Stimulated activated CD4-positive, alpha-beta T cell treated with anti-CD3 and anti-CD28 coated beads, Interleukin-1b, Interleukin-23, amount 100 ng/mL, for 24 hours (primary cell): ENCODE results near the gene GTPBP10.
"Not testable (repeated sequence)": the region's sequence is repeated elsewhere in the genome, so short reads cannot be mapped to it uniquely, and the experiment has no call there.

ENCODE experiments used
- DNase-seq, 4 experiments: peaks; one replicate each; pipeline ENCODE4 v3.0.0-alpha.2; 2020; ENCODE audit warnings: low read depth in 4 of 4, low spot score in 1 of 4

The GTPBP10 gene

DNA sequence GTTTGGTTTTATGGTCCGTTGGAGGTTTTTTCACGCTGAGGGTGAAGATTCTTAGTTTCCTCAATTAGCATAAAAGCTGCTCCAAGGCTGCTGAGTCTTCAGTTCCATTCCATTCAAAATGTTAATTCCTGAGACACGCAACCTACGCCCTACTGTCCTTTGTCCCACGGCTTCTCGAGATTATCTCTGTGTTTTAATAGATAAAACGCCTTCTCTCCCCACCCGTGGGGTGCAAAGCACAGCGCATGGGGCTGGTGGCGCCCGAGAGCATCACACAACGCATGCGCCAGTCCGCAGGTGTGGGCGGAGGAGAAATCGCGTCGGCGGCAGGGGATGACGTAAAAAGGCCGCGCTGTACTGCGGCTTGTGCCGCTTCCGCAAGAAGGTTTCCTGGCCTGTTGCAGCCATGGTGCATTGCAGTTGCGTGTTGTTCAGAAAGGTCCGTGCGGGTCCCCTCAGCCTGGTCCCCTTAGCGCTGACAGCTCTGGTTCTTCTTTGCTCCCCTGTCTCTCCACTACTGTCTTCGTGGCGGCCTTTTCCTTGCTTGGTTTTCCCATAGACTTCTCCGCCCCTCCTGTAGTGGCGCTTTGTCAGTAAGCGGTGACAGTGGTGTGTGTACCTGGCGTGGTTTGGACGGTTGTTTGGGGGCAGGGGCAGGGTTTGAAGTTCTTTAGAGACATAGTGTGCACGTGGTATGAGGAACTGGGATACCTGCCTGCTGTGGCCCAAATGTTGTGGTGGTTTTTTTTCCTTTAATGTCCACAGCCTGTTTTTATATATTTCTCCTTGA, at the start of gene GTPBP10:
GTPBP10 (plus strand) TSS at position 381 of the 790 bp plus-strand sequence; CDS start at position 407, 26 bp downstream.
- DNase-seq: peak; percentile 87 to 97 (median 93)

DNA sequence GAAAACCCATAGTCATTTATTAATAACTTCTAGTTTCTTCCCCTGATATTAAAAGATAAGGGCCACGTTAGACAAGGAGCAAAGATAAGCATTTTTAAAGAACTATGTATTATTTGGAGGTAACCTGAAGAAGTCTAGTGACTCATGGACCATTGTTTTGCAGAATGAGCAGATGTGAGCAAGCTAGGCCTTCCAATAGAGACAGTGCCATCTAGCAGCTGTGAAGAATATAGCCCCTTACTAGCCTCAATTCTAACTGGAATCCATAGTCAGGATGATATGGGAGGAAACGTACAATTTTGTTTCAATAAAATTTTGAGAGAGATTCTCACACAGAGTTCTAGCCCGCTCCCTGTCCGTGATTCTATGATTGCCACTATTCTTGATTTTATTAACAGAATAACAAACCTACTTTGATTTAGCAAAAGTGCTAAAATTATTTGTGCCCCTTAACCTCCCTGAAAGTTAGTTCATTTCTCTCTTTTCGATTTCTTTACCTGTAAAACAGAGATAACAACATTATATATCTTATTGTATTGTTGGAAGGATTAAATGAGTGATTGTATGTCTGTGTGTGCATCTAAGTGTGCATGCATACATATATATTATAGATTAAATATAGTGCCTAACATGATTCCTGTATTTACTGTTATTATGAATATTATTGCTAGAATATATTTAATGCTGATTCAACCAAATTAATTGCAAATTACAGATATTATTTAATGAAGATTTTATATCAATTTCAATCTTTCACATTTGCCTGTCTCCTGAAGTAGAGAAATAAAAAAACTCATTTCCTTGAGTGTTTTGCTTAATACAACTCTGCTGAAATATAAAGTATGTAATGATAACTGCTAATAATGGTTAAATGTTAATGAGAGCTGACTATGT, 48.1 kb upstream of the GTPBP10 start:
- DNase-seq: no peak

DNA sequence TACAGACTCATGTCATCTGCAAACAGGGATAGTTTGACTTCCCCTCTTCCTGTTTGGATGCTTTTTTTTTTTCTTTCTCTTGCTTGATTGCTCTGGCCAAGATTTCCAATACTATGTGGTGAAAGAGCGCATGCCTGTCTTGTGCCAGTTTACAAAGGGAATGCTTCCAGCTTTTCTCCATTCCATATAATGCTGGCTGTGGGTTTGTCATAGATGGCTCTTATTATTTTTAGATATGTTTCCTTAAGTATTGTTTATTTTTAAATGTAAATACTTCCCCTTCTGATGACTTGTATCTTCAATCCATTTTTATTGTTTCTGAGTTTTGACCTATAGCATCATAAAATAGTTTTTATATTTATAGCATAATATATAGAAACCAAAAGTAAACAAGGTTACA, 43.3 kb upstream of the GTPBP10 start:
- no peak for DNase-seq

GRCh38 chr7:90309872-90310271, 36.6 kb upstream of the GTPBP10 start:
- no peak for DNase-seq

- DNase-seq: no peak
These were observed 35.3 kb upstream of the GTPBP10 start for GRCh38 chr7:90311175-90311574.

DNA sequence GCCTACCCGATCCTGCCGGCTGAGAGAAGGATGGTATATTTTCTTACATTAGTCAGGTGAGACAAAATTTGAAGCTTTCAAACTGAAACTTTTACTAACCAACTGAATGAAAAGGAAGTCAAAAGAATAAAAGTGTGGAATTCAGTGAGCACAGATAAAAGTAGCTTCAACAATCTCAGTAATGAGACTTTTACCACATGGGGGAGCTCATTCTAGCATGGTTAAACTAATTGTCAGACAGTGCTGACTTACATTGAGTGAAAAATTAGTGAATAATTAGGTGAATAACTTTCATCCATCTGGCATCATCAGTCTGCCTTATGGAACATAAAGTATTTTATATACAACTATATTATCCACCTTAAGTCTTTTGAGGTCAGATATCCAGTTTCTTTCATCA, 33.8 kb upstream of the GTPBP10 start:
- no peak for DNase-seq

GRCh38 chr7:90313907-90314306, 32.6 kb upstream of the GTPBP10 start:
- no peak for DNase-seq

- DNase-seq: no peak
These were observed 26.5 kb upstream of the GTPBP10 start for GRCh38 chr7:90320014-90320413.

GRCh38 chr7:90320418-90320800, 26.1 kb upstream of the GTPBP10 start:
- no peak for DNase-seq

- no peak for DNase-seq
These were observed 25.6 kb upstream of the GTPBP10 start, which contains the start of gene FAM237B for GRCh38 chr7:90320801-90321494. FAM237B (minus strand) TSS chr7:90321304; CDS start chr7:90319748, 1,556 bp downstream.

DNA sequence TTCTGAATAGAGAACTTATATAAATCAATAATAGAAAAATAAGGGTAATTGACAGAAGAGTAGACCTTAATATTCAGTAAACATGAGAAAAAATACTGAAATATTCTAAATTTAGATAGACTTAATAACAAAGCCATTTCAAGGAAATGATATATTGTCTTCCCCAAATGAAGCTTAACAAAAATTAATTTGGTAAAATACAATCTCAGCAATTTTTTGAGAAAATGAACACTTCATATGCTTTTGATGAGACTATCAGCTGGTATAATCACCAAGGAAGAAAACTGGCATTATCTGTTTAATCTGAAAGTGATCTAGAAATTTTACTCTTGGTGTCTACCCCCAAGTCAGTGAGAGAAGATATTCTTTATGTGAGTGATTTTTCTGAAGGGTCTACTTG, 23.7 kb upstream of the GTPBP10 start:
- no peak for DNase-seq

- no peak for DNase-seq
These were observed 20.0 kb upstream of the GTPBP10 start for GRCh38 chr7:90326500-90326899.

- no peak for DNase-seq
These were observed 12.2 kb upstream of the GTPBP10 start for GRCh38 chr7:90334193-90334843.

DNA sequence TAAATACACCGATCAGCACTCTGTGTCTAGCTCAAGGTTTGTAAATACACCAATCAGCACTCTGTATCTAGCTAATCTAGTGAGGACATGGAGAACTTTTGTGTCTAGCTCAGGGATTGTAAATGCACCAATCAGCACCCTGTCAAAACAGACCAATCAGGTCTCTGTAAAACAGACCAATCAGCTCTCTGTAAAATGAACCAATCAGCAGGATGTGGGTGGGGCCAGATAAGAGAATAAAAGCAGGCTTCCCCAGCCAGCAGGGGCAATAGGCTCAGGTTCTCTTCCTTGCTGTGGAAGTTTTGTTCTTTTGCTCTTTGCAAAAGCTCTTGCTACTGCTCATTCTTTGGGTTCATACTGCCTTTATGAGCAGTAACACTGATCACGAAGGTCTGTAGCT, 11.6 kb upstream of the GTPBP10 start:
- DNase-seq: not testable (repeated sequence)

- DNase-seq: no peak
These were observed 9.4 kb upstream of the GTPBP10 start for GRCh38 chr7:90337106-90337505.

- DNase-seq: no peak
These were observed 1.5 kb upstream of the GTPBP10 start for GRCh38 chr7:90345016-90345415.

DNA sequence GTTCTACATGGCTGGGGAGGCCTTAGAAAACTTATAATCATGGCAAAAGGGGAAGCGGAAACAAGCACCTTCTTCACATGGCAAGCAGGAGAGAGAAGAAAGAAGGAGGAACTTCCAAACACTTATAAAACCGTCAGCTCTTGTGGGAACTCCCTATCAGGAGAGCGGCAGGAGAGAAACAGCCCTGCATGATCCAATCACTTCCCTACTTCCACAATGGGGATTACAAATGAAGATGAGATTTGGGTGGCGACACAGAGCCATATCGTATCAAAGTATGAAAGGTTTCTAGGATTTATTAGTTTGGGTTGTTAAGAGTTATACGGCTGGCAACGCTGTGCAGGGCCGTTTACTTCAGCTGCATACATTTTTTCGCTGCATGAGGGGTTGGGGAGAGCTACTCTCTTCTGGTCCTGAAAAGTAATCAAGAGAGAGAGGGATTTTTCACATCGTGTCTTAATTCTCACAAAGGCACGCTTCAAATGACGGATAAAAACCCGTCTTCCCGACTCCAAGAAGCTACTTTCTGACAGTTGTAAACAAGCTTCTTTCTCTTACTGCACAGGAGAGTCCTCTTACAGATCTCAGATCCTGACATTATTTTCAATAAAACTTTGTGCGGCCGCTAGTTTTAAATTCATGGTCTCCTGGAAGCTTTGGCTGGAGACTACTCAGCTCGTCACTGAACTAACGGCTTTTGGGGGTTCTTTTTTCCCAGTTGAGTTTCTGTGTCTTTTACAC, 751 bp upstream of the GTPBP10 start:
- no peak for DNase-seq

GRCh38 chr7:90347759-90348158, 1.2 kb downstream of the GTPBP10 start:
- DNase-seq: no peak

GRCh38 chr7:90349305-90349704, 2.8 kb downstream of the GTPBP10 start:
- DNase-seq: no peak

GRCh38 chr7:90350032-90350431, 3.5 kb downstream of the GTPBP10 start:
- DNase-seq: not testable (repeated sequence)
